ENCODE data around the gene DHX29.

DHX29 gene

DNA sequence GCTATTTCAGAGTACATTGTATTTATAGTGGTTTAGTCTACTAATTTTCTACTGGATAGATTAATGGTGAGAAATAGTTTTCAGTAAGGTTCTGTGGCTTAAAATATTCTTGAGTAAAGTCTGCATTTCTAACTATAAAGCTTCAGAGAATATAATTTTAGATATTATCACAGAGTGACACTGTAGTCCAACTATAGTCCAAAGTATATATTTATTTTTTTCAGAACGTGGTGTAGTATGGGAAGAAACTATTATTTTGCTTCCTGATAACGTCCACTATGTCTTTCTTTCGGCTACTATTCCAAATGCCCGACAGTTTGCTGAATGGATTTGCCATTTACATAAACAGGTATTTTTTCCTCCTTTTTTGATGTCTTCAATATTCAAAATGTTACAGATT lies 35.6 kb upstream of the DHX29 start:
- no peak for FAIRE-seq
- no peak for DNase-seq (ENCODE audit: insufficient read length, low spot score)
- TF ChIP-seq, protein P1, sequence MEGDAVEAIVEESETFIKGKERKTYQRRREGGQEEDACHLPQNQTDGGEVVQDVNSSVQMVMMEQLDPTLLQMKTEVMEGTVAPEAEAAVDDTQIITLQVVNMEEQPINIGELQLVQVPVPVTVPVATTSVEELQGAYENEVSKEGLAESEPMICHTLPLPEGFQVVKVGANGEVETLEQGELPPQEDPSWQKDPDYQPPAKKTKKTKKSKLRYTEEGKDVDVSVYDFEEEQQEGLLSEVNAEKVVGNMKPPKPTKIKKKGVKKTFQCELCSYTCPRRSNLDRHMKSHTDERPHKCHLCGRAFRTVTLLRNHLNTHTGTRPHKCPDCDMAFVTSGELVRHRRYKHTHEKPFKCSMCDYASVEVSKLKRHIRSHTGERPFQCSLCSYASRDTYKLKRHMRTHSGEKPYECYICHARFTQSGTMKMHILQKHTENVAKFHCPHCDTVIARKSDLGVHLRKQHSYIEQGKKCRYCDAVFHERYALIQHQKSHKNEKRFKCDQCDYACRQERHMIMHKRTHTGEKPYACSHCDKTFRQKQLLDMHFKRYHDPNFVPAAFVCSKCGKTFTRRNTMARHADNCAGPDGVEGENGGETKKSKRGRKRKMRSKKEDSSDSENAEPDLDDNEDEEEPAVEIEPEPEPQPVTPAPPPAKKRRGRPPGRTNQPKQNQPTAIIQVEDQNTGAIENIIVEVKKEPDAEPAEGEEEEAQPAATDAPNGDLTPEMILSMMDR (IDR thresholded peaks at IDR 0.05; ENCODE audit: insufficient read depth, missing control alignments), result no peak

DNA sequence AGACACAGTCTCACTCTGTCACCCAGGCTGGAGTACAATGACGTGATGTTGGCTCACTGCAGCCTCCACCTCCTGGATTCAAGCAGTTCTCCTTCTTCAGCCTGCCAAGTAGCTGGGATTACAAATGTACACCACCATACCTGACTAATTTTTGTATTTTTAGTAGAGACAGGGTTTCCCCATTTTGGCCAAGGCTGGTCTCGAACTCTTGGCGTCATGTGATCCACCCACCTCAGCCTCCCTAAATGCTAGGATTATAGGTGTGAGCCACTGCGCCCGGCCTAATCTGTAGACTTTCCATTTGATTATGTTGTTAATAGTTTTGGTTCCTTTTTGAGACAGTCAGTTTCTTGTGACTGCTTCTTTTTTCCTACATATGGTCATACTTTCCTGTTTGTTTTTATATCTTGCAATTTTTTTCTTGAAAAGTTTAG lies 31.3 kb upstream of the DHX29 start:
- FAIRE-seq (no peak), DNase-seq (ENCODE audit: insufficient read length, low spot score) (no peak)
- TF ChIP-seq, protein P1 (IDR thresholded peaks at IDR 0.05; ENCODE audit: insufficient read depth, missing control alignments), result no peak

DNA sequence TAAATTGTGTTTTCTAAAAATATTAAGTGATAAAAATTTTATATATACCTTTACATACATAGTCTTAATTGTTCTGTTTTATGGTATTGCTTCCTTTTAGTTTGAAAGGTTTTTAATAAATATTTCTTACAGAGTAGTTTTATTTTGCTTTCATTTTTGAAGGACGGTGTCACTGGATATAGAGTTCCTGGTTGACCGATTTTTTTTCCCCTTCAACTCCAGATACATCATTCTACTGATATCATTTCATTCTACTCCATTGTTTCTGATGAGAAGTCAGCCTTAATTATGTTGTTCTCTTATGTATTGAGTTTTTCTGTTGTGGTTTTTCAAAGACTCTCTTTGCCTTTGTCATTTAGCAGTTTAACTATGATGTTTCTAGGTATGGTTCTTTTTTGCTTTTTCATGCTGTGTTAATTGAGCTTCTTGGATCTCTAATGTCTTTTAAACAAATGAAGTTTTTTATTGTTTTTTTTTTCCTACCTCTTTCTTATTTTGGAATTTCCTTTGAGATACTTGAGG lies 30.7 kb upstream of the DHX29 start:
- peak; percentile 16 for FAIRE-seq
- DNase-seq (ENCODE audit: insufficient read length, low spot score), result no peak
- TF ChIP-seq, protein P1 (IDR thresholded peaks at IDR 0.05; ENCODE audit: insufficient read depth, missing control alignments), result no peak

DNA sequence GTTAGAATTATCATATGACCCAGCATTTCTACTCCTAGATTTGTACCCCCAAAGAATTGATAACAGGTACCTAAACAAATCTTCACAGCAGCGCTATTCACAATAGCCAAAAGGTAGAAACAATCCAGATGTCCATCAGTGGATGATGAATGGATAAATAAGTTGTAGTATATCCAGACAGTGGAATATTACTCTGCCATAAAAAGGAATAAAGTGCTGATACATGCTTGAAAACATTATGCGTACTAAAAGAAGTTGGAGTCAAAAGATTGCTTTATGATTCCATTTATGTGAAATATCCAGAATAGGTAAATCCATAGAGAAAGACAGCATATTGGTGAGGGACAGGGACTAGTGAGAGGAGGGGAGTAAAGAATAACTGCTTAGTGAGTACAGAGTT lies 26.3 kb upstream of the DHX29 start:
- no peak for FAIRE-seq
- TF ChIP-seq, protein P1 (IDR thresholded peaks at IDR 0.05; ENCODE audit: insufficient read depth, missing control alignments), result no peak

DNA sequence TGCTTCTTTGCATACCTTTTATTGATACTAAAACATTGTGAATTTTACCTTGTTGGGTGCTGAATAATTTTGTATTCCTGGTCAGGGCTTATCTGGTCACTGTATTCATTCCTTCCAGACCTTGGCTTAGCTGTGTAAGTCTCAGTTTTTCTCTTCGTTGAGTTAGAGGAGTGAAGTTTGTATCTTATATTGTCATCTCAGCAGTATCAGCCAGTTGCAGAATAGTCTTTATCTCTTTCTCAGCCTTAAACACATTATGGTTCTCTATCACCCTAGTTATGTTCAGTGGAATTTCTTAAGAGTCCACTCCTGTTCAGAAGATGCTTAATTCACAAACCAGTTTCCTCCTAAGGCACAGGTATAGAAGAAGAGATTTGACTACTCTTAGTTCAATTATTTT lies 25.5 kb upstream of the DHX29 start:
- DNase-seq (ENCODE audit: insufficient read length, low spot score) (no peak), FAIRE-seq (no peak)
- TF ChIP-seq, protein P1 (IDR thresholded peaks at IDR 0.05; ENCODE audit: insufficient read depth, missing control alignments), result no peak

More for the DNA sequence above, 26.3 kb upstream of the DHX29 start:
- no peak for DNase-seq (ENCODE audit: insufficient read length, low spot score)

DNA sequence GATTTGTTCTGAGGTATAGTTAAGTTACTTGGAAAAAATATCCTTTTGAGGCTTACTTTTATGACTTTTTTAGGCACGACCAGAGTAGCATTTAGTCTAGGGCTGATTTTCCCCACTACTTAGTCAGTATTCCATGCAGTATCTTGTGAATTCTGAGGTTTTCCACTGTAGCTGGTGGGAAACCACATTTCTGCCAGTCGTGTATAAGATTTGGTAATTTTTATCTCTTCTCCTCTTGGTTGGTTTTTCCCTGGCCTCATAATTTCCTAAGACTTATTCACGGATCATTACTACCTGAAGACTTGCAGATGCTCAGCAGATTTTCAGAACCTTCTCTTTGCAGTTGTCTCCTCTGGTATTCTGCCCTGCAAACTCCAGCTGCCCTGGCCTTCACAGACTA lies 23.8 kb upstream of the DHX29 start:
- TF ChIP-seq, protein P1 (IDR thresholded peaks at IDR 0.05; ENCODE audit: insufficient read depth, missing control alignments), result no peak
- FAIRE-seq (no peak), DNase-seq (ENCODE audit: insufficient read length, low spot score) (no peak)

DNA sequence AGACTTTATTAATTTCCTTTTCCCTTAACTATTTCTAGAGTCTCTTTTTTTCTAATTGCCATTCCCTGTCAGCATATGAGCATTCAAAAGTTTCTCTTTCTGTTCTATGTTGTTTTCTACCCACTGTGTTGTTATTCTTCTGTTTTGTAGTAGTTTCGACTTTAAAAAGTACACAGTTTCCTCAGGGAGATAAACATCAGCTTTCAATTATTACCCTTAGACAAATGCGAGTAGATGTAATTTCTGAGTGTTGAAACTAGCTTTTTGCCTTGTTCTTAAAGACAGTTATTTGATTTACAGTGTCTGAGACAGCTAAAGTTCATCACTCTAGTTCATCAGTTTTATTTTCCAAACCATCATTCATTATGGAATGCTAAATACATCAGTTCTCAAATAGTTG lies 19.8 kb upstream of the DHX29 start:
- no peak for FAIRE-seq
- TF ChIP-seq, protein P1 (IDR thresholded peaks at IDR 0.05; ENCODE audit: insufficient read depth, missing control alignments), result no peak

More for the DNA sequence above, 19.8 kb upstream of the DHX29 start:
- no peak for DNase-seq (ENCODE audit: insufficient read length, low spot score)
